Fibroblast of skin of left biceps (primary cell): Measurements from ENCODE around the gene TARBP2.
"Not testable (repeated sequence)": the region's sequence is repeated elsewhere in the genome, so short reads cannot be mapped to it uniquely, and the experiment has no call there.

ENCODE experiments used
- DNase-seq, 2 experiments: peaks; one replicate each; pipeline ENCODE4 v3.0.0-alpha.2; 2013; ENCODE audit warnings: low read depth in 2 of 2

Gene TARBP2

DNA sequence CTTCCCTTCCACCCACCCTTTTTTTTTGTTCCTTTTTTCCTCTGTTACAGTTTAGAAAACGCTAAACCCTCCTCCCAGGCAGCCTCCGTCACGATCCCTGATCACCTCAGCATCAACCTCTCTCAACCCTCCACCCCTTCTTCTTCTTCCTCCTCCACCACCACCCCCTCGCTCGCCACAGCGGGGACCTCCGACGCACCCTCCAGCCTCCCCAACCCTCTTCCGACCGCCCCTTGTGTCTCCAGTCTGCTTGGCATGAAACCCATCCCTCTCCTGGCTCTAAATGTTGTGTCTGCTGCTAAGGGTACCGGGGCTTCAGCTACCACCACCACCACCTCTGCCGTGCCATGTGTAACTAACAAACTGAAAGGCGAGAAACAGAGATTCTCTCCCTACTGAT lies 26.3 kb upstream of the TARBP2 start:
- no peak for DNase-seq

DNA sequence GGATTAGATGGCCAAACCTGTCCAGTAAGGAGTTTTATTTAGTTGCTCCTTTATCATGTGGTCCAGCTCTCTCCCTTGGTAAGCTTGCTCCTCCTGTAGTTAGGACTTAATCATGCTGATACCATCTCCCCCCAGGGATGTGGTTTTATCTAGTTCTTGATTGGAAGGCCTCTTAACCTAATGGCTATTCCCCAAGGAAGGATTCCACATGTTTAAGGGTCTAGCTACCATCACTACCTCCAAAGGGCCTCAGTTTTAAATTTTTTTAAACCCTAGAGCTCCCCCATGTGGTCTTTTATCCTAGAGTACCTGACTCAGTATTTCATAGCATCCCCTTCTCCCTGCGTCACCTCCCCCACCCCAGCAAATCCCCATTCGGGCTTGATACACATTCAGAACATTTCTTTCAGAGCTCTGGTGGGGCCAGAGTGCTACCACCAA lies 24.3 kb upstream of the TARBP2 start:
- no peak for DNase-seq

DNA sequence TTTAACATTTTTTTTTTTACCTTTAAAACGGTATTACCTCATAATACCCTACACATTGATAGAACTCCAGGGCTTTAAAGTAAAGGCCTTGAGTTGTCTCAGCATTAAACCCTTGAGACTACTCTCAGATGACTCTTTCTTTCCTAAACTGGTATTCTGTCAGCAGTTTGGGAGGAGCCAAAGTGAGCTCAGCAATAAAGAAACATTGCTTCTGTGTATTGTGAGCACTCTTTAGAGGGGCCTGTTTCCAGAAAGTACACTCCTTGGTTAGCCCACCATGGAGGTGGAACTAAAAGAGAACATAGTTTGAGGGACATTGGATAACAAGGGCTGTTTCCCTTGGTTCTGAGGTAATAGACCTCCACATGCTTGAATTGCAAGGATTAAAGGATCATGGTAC lies 22.2 kb upstream of the TARBP2 start:
- DNase-seq, result no peak

DNA sequence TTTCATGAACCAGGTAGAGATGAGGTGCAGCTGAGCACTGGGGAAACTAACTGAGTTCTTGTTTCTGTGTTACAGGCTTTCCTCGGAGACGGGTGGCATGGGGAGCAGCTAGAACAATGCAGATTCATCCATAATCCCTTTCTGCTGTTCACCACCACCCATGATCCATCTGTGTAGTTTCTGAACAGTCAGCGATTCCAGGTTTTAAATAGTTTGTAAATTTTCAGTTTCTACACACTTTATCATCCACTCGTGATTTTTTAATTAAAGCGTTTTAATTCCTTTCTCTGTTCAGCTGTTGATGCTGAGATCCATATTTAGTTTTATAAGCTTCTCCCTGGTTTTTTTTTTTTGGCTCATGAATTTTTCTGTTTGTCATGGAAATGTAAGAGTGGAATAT lies 21.8 kb upstream of the TARBP2 start:
- no peak for DNase-seq

DNA sequence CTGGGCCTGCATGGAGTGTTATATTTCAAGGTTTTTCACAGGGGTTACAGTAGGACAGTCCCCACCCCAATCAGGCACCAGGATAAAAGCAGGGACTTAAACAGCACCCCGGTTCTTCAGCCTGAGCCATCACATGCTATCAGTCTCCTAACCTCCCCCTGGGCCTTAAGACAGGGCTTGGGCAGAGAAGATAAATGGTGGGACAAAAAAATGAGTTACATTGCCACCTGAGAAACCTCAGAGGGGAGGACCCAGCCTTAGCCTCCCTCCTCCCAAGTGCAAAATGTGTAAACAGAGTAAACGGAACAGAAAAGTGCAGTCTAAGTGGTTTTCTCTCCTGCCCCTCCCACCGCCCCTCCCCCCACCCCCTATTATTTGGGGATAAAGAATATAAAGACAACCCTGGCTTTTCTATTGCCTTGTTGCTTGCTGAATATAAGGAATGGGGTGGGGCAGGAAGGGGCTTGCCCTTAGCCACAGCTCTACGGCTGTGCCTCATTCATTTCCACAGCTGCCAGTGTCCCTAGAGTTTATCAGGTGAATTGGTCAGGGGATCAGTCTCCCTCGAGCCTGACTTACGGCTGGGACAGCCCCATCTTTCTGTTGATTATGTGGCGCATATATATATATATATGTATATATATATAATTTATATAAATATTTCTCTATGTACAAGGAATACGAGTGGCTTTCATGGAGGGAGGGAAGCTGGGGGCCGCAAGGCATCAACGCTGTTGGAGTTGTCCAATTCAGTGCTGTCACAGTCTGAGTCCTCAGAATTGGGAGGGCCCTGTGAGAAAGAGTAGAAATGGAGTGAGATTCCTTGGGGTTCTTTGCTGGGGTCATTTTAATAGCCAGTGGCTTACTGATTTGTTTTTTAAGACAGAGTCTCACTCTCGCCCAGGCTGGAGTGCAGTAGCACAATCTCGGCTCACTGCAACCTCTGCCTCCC lies 20.3 kb upstream of the TARBP2 start:
- DNase-seq, result no peak

DNA sequence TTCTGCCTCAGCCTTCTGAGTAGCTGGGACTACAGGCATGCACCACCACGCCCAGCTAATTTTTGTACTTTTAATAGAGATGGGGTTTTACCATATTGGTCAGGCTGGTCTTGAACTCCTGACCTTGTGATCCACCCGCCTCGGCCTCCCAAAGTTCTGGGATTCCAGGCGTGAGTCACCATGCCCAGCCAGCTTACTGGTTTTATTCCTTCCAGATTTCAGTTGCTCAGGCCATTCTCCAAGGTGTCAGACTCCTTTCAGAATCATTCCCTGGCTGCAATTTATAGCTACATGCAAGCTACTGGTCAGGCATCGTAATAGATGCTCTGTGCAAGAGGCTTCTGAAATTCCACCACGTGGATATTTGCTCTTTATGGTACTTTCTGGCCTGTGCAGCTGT lies 19.6 kb upstream of the TARBP2 start:
- not testable (repeated sequence) for DNase-seq

DNA sequence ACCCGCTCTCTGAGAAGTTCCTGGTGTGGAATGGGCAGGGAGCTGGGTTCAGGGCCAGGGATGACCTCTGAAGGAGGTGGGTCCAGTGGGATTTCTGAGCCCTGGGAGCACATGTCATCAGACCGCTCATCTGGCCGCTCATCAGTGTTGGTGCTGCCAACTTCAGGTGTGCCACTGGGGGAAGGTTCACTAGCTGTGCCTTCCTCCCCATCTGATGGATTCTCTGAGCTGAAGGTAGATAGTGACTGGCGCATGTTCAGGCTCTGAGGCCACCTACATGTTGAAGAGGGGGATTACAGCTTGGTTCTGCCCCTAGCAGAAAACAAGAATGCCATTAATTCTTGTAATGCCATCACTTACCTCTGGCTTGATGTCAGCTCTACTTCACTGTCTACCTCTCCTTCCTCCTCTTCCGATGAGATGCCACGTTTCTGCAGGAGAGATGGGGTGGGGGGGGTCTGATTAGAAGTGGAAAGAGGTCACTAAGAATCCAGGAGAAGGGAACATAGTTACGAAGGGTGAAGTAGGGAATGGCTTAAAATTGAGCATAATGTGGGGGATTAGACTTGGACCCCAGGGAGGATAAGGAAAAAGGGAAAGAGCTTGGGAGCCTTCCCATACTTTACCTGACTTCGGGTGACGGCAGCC lies 19.0 kb upstream of the TARBP2 start:
- DNase-seq, result no peak

DNA sequence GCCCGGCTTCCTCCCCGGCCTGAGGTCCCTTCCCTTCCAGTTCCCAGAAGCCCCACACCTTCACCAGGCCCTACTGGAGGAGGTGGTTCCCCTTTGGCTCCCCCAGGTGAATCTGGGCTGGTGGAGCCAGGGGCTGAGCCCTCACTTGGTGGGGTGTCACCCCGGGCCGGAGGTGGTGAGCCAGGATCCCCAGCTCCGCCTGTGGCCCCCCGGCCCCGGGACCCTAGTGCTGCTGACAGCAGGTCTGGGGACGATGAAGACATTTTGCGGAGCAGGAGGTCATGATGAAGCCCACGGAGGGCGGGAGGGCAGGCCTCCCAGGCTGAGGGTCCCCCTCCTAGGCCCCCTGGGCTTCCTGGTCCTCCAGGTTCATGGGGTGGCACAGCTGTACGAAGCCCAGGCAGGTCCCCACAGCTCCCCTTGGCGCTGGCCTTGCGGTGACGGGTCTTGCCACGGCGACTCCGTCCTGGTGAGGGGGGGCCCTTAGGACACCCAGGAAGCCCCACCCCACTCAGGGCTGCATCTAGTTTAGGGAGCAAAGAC lies 18.4 kb upstream of the TARBP2 start:
- no peak for DNase-seq

DNA sequence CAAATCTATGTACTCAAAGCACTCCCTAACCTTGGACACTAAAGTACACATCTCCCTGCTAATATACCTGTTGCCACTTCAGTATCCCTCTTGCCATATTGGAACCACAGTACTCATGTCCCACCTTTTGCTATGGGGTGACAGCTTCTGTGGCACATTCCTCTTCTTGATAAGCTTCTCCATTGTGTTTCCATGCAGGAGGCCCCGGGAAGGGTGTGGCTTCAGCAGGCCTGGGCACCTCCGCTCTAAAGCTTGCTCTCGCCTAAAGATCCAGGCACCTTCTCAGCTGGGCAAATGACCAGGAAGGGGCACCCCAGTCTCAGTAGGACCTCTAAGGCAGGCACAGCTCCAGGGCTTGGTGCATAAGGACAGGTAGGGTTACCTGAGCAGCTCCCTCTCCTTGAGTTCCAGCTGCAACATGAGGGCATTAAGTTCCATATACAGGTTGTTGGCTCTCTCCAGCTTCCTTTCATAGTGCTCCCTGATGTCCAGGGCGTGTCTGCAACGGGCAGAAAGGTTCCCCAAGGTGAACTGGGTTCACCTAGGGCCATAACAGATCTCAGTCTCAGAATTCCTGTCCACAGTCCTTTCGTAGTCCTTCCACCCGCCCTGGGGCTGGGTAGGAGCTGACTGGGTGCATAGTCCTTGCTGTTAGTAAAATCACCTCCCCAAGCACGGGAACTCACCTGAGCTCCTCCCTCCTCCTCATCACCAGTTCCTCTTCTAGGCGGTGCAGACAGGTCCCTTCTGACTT lies 17.7 kb upstream of the TARBP2 start:
- DNase-seq, result no peak

DNA sequence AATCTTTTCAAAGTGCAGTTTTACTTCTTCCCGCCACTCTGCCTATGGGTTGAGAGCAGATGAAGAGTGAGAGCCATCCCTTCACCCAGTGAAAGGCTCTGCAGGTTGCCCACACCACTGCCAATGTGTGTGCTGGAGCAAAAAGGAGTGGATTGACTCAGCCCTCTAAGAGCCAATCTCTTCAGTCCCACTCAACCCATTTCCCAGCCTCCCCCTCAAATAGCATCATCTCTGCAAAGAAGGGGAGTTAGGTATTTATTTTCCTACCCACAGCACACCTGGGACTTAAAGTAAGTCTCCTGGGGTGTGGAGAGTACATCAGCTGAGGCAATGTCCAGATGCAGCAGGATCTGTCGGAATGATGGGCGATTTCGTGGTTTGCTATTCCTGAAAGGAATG lies 17.1 kb upstream of the TARBP2 start:
- no peak for DNase-seq

DNA sequence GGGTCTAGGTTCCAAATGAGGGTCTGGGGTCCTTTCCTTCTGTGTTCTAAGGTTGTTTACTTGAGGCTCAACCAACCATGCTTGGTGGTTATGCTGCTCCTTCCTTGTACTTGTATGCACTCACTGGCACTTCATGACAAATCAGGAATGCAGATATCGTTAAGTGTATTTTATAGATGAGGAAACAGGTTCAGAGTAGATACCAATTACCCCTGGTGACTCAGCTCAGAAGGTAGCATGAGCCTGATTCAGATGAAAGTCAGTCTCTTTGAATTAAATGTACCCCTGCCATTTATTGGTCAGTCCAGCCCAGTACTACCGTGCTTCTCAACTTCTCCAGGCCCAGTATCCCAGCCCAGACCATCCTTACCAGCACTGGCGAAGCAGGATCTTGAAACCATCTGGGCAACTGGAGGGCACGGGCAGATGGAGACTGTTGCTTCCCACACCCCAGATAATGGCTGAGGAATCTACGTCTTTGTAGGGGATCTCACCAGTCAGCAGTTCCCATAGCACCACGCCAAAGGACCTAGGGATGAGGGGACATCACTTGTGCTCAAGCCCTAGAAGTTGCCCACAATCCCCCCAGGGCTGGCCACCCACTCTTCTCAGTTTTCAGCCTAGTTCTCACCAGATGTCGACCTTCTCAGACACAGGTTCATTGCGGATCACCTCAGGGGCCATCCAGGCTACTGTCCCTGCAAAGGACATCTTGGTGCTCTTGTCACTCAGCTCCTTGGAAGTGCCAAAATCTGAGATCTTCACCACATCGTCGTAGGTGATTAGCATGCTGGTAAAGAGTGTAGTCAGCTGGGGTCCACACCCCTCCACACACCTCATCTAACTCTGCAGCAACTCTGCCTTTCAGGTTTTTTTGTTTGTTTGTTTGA lies 16.2 kb upstream of the TARBP2 start:
- no peak for DNase-seq

DNA sequence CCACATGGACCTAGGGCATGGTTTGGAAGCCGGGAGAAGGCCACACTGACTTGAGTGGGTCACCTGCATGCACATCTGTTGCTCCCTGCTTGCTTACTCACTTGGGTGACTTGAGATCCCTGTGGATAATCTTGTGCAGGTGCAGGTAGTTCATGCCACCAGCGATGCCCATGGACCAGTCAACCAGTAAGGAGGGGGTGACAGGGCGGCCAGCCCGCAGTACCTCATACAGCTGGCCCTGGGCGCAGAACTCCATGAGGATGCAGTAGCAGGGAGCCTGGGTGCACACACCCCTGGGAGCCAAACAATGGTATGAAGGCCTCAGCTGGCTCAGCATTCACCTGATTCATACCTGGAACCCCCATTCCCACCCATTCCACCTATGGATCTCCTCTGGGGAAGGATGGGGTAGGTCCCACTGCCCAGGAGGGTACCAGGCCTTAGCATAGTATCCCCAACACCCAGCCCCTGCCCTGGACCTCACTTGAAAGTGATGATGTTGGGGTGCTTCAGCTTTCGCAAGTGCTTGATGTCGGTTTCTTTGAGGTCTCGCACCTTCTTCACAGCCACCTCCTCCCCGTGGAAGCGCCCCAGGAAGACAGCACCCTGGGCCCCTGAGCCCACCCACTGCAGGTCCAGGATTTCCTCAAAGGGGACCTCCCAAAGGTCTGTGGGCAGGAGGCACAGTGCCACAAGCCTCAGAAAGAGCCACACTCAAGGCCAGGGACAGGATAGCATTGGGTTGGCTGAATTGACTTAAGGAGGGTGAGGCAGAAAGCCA lies 14.9 kb upstream of the TARBP2 start:
- no peak for DNase-seq

DNA sequence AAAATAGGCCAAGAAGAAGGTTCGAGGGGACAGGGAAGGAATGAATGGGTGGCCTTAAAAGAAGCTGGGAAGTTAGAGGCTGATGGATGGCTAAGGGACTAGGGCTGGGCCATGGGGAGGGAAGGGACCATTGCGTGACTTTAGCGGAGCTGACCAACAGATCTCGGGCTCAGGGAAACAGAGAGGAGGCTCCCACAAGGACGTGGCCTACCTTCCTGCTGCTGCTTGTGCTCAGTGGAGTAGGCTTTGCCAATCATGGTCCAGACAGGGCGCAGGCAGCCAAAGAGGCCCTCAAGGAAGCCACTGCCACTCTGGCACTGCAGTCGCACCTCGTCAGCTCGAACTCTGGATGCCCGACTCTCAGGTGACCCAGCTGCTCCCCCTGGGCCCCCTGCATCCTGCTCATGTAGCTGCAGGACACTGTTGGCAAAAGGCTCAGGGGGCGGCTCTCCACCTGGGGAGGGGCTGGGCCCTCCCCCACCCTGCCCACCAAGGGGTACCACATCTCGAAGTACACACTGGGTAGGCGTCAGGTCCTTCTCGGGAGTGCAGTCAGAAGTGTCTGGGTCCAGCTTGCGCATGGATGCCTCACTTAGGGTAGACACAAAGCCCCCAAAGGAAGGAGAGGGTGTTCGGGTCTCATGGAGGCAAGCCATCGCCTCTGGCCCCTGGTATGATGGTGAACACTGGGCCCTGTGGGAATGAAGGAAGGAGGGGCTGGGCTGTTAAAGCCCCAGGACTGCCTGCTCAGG lies 14.2 kb upstream of the TARBP2 start:
- no peak for DNase-seq

DNA sequence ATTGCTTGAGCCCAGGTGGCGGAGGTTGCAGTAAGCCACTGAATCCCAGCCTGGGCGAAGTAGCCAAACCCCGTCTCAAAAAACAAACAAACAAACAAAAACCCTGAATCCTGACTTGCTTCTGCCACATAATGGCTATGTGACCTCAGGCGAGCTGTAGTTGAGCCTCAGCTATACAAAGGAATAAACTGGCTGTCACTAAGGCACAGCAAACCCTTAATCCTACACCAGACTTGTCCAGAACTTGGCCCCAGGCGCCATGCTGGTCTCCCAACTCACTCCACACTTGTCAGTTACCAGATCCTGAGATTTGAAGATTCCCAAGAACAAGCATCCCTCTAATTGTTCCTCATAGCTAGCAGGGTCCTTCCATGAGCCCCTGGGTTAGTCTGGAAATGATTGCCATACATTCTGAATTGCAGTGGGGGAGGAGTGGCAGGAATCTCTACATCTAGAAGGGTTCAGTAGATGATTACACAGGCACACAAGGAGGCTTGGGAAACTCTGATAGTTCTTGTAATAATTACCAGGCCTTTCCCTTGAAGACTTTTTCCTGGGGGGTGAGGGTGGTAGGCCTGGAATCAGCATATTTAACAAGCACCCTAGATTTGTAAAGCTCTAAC lies 11.7 kb upstream of the TARBP2 start:
- DNase-seq, result no peak

DNA sequence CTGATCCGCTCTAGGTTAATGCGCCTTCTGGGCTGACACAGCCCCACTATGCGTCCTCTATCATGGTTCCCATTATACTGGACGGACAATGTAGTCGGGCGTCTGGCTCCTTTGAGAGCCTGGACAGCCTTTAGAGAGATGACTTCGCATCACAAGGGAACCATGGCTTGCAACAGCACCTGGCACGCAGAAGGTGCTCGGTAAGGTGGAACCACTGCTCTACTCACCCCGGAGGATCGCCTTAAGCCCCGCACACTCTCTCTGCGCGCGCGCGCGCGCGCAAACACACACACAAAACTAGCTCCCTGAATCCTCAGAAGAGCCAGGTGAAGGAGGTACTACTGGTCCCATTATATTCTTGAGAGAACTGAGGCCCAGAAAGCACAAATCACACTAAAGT lies 8.9 kb upstream of the TARBP2 start:
- DNase-seq, result no peak

DNA sequence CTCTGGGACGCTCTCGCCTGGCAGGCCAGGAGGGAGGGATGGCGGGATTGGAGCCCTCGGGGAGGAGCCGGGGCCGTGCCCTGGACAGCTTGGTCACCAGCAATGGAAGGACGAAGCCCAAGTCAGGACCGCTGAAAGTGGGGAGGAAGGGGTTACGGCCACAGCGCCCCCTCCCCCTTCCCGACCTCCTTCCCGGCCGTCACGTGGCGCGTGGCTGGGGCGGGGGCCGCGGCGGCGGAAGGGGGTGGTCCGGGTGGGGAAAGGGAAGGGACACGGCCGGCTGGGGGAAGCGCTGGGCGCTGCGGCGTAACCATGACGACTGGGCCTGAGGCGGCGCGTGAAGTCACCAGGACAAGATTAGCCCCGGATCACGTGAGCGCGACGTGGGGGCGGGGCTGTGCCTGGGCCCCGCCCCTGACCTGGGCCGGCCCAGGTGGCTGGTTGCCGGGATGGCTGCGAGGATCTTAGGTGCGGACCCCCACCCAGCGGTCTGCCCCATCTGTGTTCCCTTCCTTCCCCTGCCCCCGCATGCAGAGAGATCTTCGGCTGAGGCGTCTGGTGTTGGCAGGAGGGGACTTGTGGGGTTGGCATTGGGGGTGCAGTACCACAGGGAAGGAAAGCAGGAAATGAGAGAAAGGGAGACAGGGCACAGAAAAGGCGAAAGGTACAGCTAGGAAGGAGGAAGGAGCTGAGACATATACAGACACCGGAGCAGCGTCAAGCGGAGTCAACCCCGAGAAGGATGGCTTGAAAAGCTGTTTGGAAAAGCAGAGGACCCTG lies 8.1 kb upstream of the TARBP2 start:
- peak; percentile 67 to 74 for DNase-seq

DNA sequence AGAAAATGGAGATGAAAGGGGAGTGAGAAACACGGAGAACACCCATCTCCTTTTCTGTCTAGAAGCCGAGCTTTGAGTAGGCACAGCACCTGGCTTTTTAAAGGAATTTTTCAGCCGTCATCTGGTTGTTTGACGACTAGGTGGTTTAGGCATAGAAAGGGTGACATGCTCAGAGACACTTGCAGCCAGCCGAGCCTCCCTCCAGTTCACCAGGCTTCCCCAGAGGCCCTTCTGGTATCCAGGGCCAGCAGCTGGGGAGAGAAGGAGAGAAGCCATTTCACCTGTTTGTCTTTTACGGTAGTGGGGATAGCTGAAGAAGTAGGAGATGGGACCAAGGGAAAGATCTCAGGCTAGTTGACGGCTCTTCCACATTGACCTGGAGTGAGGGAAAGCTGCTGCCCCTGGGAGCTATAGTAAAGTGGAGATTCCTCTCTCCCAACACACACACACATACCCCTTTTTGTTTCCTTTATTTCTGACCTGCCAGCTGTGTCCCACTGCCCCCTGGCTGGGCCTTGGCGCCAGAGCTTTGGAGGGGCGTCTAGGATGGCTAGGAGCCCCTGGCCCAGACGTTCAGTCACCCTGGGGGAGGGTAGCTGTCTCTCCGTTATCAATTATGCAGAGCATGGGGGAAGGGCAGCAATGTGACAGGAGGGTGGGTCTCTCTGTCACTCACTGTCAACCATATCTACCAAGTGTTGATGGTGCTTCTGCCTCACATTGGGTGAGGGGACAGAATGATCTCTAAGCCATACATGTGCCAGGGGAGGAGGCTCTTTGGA lies 7.3 kb upstream of the TARBP2 start:
- no peak for DNase-seq
